ENCODE results near the gene C1QL2. TPM values are rescaled to one million over a fixed set of nuclear protein-coding genes. Genes with fewer than 3 reads are reported as not detected.

Gene C1QL2
- total RNA-seq, 4 donors from 2014 or later, result not detected

DNA sequence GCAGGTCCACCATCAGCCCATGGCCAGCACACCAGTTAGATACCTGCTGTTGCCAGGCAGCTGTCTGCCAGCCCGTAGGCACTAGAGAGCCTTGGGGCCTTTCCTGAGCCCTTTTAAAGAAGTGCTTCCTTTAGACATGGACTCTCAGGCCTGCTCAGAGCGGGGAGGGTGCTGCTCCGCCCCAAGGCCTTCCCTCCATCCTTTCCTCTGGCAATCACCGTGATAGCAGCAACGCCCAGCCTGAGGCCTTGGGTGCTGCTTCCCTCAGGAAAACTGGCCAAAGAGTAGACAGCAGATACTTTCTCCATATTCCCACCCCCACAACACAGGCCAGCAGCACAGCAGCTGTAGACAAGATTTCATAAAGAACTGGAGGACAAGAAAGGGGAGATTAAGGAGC is 22.3 kb upstream of the C1QL2 start:
- no peak overlapping the region for H3K4me3 ChIP-seq
- H3K4me1 ChIP-seq, result no peaks in the 10 kb centered on the region
- H3K9me3 ChIP-seq, result no peaks in the 10 kb centered on the region
- no peak for DNase-seq (ENCODE audit: extremely low spot score)
- TF ChIP-seq EP300 (IDR thresholded peaks at IDR 0.05), result no peak
- WGBS, result 80% methylated on average over 1 of the region's 5 CpGs
- H3K27ac ChIP-seq (replicated peaks in 1 of 4), result no peak overlapping the region
- H3K36me3 ChIP-seq, result no peaks in the 10 kb centered on the region
- intact Hi-C loops (cut with DNase I), result no loop called here
- peaks cover 0 to 2% (median 0%) of the 10 kb centered on the region in 4 donors for H3K27me3 ChIP-seq

DNA sequence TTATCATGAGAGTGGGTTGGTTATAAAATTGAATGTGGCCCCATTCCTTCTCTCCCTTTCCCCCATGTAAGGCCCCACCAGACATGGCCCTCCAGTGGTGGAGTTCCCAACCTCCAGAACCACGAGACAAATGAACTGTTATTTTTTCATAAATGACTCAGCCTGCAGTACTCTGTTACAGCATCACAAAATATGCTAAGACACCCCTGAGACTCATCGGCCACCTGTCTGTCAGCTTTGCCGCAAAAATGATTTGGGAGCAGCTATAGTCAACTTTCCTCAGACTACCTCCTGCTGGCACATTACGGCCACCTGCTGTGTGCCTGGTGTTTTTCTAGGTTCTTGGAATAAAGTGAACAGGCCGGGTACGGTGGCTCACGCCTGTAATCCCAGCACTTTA is 21.4 kb upstream of the C1QL2 start:
- TF ChIP-seq EP300 (IDR thresholded peaks at IDR 0.05), result no peak

DNA sequence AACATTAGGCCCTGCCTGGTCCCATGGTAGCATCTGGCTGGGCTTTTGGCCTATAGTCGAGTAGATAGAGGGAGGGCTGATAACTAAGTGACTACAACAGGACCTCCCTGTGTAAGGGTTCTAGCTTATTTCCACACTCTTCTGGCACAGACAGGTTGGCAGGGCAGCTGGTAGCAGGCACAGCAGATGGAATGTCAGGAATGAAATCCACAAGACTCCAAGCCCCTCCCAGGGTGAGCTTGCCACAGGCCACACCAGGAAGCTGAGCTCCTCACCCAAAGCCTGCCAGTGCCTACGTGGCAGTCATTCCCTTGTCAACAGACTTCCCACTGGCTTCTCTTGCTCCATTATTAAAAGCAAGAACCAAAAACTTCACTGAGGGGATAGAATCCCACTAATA is 20.7 kb upstream of the C1QL2 start:
- H3K9me3 ChIP-seq, result no peaks in the 10 kb centered on the region
- no peak overlapping the region for H3K4me3 ChIP-seq
- TF ChIP-seq POLR2AphosphoS5 (IDR thresholded peaks at IDR 0.05) (no peak), POLR2A (IDR thresholded peaks at IDR 0.05; ENCODE audit: low read depth) (no peak), EP300 (IDR thresholded peaks at IDR 0.05) (no peak)
- TF ChIP-seq, protein P1, sequence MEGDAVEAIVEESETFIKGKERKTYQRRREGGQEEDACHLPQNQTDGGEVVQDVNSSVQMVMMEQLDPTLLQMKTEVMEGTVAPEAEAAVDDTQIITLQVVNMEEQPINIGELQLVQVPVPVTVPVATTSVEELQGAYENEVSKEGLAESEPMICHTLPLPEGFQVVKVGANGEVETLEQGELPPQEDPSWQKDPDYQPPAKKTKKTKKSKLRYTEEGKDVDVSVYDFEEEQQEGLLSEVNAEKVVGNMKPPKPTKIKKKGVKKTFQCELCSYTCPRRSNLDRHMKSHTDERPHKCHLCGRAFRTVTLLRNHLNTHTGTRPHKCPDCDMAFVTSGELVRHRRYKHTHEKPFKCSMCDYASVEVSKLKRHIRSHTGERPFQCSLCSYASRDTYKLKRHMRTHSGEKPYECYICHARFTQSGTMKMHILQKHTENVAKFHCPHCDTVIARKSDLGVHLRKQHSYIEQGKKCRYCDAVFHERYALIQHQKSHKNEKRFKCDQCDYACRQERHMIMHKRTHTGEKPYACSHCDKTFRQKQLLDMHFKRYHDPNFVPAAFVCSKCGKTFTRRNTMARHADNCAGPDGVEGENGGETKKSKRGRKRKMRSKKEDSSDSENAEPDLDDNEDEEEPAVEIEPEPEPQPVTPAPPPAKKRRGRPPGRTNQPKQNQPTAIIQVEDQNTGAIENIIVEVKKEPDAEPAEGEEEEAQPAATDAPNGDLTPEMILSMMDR (IDR thresholded peaks at IDR 0.05), result no peak
- H3K27ac ChIP-seq (replicated peaks in 1 of 4), result no peak overlapping the region
- no peaks in the 10 kb centered on the region for H3K27me3 ChIP-seq
- intact Hi-C loops (cut with DNase I), result no loop called here
- H3K36me3 ChIP-seq, result no peaks in the 10 kb centered on the region
- no peak for DNase-seq (ENCODE audit: extremely low spot score)
- 88% methylated on average over 2 of the region's 2 CpGs for WGBS
- H3K4me1 ChIP-seq, result no peaks in the 10 kb centered on the region

More for the DNA sequence above, 21.4 kb upstream of the C1QL2 start:
- H3K4me1 ChIP-seq, result no peaks in the 10 kb centered on the region
- H3K9me3 ChIP-seq, result no peaks in the 10 kb centered on the region
- H3K27me3 ChIP-seq, result no peaks in the 10 kb centered on the region
- no peak overlapping the region for H3K27ac ChIP-seq (replicated peaks in 1 of 4)
- intact Hi-C loops (cut with DNase I), result no loop called here
- no peaks in the 10 kb centered on the region for H3K36me3 ChIP-seq
- 80% methylated on average over 7 of the region's 7 CpGs for WGBS
- H3K4me3 ChIP-seq, result no peak overlapping the region
- no peak for DNase-seq (ENCODE audit: extremely low spot score)

DNA sequence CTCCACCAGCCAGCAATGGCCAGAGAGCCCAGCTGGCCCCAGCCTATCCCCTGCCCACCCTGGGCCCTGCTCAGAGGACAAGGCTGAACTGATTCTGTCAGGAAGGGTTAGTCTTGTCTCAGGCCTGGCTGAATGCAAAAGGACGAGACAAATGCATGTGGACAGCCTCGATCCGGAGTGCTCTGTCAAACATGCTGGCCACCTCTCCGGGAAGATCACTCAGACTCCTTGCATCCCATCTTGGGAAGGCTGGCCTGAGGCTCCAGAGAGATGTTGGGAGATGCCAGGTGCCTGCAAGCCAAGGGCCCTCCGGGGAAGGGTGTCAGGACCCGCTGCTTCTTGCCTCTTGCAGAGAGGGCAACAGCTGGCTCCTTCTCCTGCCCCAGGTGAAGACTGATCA is 20.2 kb upstream of the C1QL2 start:
- no peaks in the 10 kb centered on the region for H3K27me3 ChIP-seq
- no peak for DNase-seq (ENCODE audit: extremely low spot score)
- H3K36me3 ChIP-seq, result no peaks in the 10 kb centered on the region
- H3K4me3 ChIP-seq, result no peak overlapping the region
- no peak for TF ChIP-seq EP300 (IDR thresholded peaks at IDR 0.05)
- 73% methylated on average over 3 of the region's 6 CpGs for WGBS
- no peaks in the 10 kb centered on the region for H3K9me3 ChIP-seq
- intact Hi-C loops (cut with DNase I), result no loop called here
- H3K4me1 ChIP-seq, result no peaks in the 10 kb centered on the region
- H3K27ac ChIP-seq (replicated peaks in 1 of 4), result no peak overlapping the region

DNA sequence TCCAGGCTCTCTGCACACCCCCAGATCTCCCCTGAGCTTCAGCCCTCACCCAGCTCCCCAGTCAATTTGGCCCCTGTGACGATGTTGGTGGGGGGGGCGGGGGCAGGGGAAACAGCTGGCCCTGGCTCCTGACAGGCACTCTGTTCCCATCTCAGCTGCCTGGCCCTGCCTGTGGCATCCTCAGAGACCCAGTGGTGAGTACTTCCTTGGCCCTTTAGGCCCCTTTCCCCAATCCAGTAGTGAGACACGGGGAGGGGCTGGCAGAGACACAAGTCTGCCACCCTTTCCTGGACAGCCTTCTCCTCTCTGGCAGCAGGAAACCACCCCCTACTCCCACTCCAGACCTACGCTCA is 19.3 kb upstream of the C1QL2 start:
- WGBS, result 61% methylated on average over 2 of the region's 4 CpGs
- intact Hi-C loops (cut with DNase I), result no loop called here
- Histone ChIP-seq H3K4me1 (no peaks in the 10 kb centered on the region), H3K9me3 (no peaks in the 10 kb centered on the region), H3K4me3 (no peak overlapping the region), H3K27me3 (no peaks in the 10 kb centered on the region), H3K36me3 (no peaks in the 10 kb centered on the region), H3K27ac (replicated peaks in 1 of 4) (no peak overlapping the region)
- TF ChIP-seq, protein P1 (IDR thresholded peaks at IDR 0.05), result no peak
- TF ChIP-seq POLR2AphosphoS5 (IDR thresholded peaks at IDR 0.05) (no peak), POLR2A (IDR thresholded peaks at IDR 0.05; ENCODE audit: low read depth) (no peak), EP300 (IDR thresholded peaks at IDR 0.05) (no peak)
- no peak for DNase-seq (ENCODE audit: extremely low spot score)

DNA sequence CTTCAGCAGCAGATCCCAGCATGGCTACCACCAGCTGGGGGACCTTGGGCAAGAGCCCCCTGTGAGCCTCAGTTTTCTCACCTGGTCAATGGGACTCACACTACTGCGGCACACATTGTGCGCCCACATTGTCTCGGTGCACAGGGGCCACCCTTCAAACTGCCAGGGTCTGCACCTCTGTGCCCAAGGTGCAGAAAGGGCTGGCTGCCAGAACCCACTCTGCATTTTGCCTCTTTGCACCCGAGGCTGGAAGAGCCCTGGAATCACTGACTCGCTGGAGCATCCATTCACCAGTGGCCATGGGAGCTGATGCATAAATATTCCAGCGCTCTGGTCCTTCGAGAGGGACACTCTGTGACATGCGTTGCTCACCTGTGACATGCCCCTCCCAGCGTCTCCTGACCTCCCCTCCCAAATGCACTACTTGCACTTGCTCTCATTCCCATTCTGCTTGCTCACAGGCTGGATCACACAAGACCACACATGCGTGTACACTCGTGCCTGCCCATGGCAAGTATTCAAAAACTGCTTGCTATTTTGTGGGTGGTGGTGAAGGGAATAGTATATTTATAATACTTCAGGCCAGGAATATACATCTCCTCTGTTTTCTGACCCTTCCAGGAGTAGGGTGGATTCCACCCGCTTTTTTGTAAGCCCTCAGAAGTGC is 18.8 kb upstream of the C1QL2 start:
- no peak for DNase-seq (ENCODE audit: extremely low spot score)
- H3K27ac ChIP-seq (replicated peaks in 1 of 4), result no peak overlapping the region
- 81% methylated on average over 9 of the region's 12 CpGs for WGBS
- no peaks in the 10 kb centered on the region for H3K36me3 ChIP-seq
- TF ChIP-seq EP300 (IDR thresholded peaks at IDR 0.05) (no peak), POLR2A (IDR thresholded peaks at IDR 0.05; ENCODE audit: low read depth) (no peak), POLR2AphosphoS5 (IDR thresholded peaks at IDR 0.05) (no peak)
- TF ChIP-seq, protein P1 (IDR thresholded peaks at IDR 0.05), result no peak
- intact Hi-C loops (cut with DNase I), result no loop called here
- H3K9me3 ChIP-seq, result no peaks in the 10 kb centered on the region
- H3K27me3 ChIP-seq, result no peaks in the 10 kb centered on the region
- H3K4me3 ChIP-seq, result no peak overlapping the region
- no peaks in the 10 kb centered on the region for H3K4me1 ChIP-seq
